HG03064 (cell line): Measurements from ENCODE around the gene UQCRC2.
"Not testable (repeated sequence)": the region's sequence is repeated elsewhere in the genome, so short reads cannot be mapped to it uniquely, and the experiment has no call there.

Experiments
- ATAC-seq: cut with Tn5 transposase; IDR thresholded peaks from one replicate; pipeline ENCODE4 v1.9.1; 2021; ENCODE audit warnings: low read depth; ENCODE audit not compliant: unreplicated experiment

The UQCRC2 gene

GRCh38 chr16:22007509-22008214, 54.5 kb downstream of the UQCRC2 start, which contains the start of gene MOSMO:
MOSMO (plus strand) TSS chr16:22008111; CDS start chr16:22008302, 191 bp downstream.
- no peak for ATAC-seq

- ATAC-seq: no peak
These were observed 55.3 kb downstream of the UQCRC2 start for GRCh38 chr16:22008215-22009059.

- no peak for ATAC-seq
These were observed 57.7 kb downstream of the UQCRC2 start for GRCh38 chr16:22010902-22011301.

- no peak for ATAC-seq
These were observed 59.1 kb downstream of the UQCRC2 start for GRCh38 chr16:22012241-22012640.

- no peak for ATAC-seq
These were observed 60.3 kb downstream of the UQCRC2 start for GRCh38 chr16:22013486-22013885.

GRCh38 chr16:22014271-22014873, 61.2 kb downstream of the UQCRC2 start:
- no peak for ATAC-seq

GRCh38 chr16:22016927-22017326, 63.8 kb downstream of the UQCRC2 start:
- no peak for ATAC-seq

GRCh38 chr16:22018559-22018958, 65.4 kb downstream of the UQCRC2 start:
- ATAC-seq: no peak

- ATAC-seq: no peak
These were observed 69.0 kb downstream of the UQCRC2 start for GRCh38 chr16:22022151-22022550.

- ATAC-seq: no peak
These were observed 70.3 kb downstream of the UQCRC2 start for GRCh38 chr16:22023505-22023904.

GRCh38 chr16:22024785-22025184, 71.6 kb downstream of the UQCRC2 start:
- not testable (repeated sequence) for ATAC-seq

GRCh38 chr16:22027633-22028032, 74.5 kb downstream of the UQCRC2 start:
- ATAC-seq: no peak

- no peak for ATAC-seq
These were observed 76.5 kb downstream of the UQCRC2 start for GRCh38 chr16:22029632-22030031.

GRCh38 chr16:22030087-22030812, 77.1 kb downstream of the UQCRC2 start:
- ATAC-seq: no peak

GRCh38 chr16:22031483-22032083, 78.4 kb downstream of the UQCRC2 start:
- ATAC-seq: no peak
